ENCODE measurements around the gene NOL3. TPM values are rescaled to one million over a fixed set of nuclear protein-coding genes. Genes with fewer than 3 reads are reported as not detected.
A peak's percentile ranks its signal among the peaks of the same experiment; 100 is the strongest.

The NOL3 gene
- total and polyA plus RNA-seq, 2 of the 4 experiments (the other 2 are of a cell fraction), result 6.1 to 17.2 TPM

GRCh38 chr16:67158637-67159600 is 11.4 kb upstream of the NOL3 start:
- peaks cover 10 to 25% of the 10 kb centered on the region in 2 experiments; a peak in 2 of 4 replicates for H3K79me1 ChIP-seq (ENCODE audit: low read depth in 1 of 2, low read length in 2 of 2)
- peak overlapping the region; percentile 60 to 84; a peak in 2 of 4 replicates for H4K8ac ChIP-seq (ENCODE audit: low read depth in 2 of 2, low read length in 2 of 2)
- peaks cover 14% of the 10 kb centered on the region; the same call in 1 of the 2 replicates for H3K4me1 ChIP-seq (ENCODE audit: control insufficient read depth, insufficient read depth, low read length)
- no peak overlapping the region for H3K18ac ChIP-seq (ENCODE audit: low read depth, low read length)
- H2AK9ac ChIP-seq (replicated peaks; ENCODE audit: low read depth, low read length, poor library complexity), result peak overlapping the region; percentile 96
- no peak overlapping the region for H2BK120ac ChIP-seq (ENCODE audit: low read depth, low read length)
- no peak overlapping the region for H2BK20ac ChIP-seq (ENCODE audit: low read depth, low read length)
- peak overlapping the region; percentile 11; the same call in 1 of the 2 replicates for H4K91ac ChIP-seq (ENCODE audit: insufficient read depth, low read depth, low read length)
- in situ Hi-C loops (cut with MboI; ENCODE audit: low sequenced_read_pairs), result loop anchor here (5.0 kb wide), 1 partner anchor 197 kb away; the partner anchor contains the start of gene CES3
- dilution Hi-C loops (cut with HindIII; ENCODE audit: low sequenced_read_pairs, unreplicated experiment), result no loop called here
- ChIA-PET POLR2A (ENCODE audit: unreplicated experiment) (no interaction called here), CTCF (interaction anchor here (0.9 kb wide), 1 partner anchor 141 kb away, joined by 3 read pairs; no protein-coding TSS in a partner anchor)
- H3K9me1 ChIP-seq (ENCODE audit: insufficient read depth, low read length), result peaks cover 5% of the 10 kb centered on the region; the same call in 1 of the 2 replicates
- no peak overlapping the region for H2BK15ac ChIP-seq (ENCODE audit: low read depth, low read length)
- WGBS, 2 experiments (ENCODE audit: extremely low coverage in 2 of 2, insufficient read length in 1 of 2), result 0% methylated on average over 4 of the region's 34 CpGs; no CpG with 5 or more reads in 1 of the 2 experiments
- peak overlapping the region; percentile 99 for H2AFZ ChIP-seq (replicated peaks; ENCODE audit: low read length, poor library complexity)
- H3K27me3 ChIP-seq (ENCODE audit: control insufficient read depth, insufficient read depth, low read length), result peaks cover 7% of the 10 kb centered on the region; the same call in 1 of the 2 replicates
- DNase-seq (no peak), ATAC-seq (ENCODE audit: low read depth) (peak; percentile 7; the same call in 1 of the 2 replicates)
- no peaks in the 10 kb centered on the region for H3K9me3 ChIP-seq (ENCODE audit: control insufficient read depth, insufficient read depth, low read length)
- H3K9ac ChIP-seq (ENCODE audit: low read depth, low read length), result peak overlapping the region; percentile 68
- no TSS peak for BruUV-seq (replicated peaks)
- no peak overlapping the region for H3K56ac ChIP-seq (ENCODE audit: extremely low read depth, insufficient read depth, low read length)
- intact Hi-C loops (cut with micrococcal nuclease), result loop anchor here (1.0 to 10.0 kb wide), 2 partner anchors 26 to 264 kb away; no protein-coding TSS in a partner anchor
- TF ChIP-seq SMC3 (IDR thresholded peaks at IDR 0.05; ENCODE audit: low read depth, low read length), result no peak
- TF ChIP-seq MAZ (IDR thresholded peaks at IDR 0.05; ENCODE audit: borderline replicate concordance, low read depth, low read length), result 0 out of 2 replicates have a peak, but pooled peaks have one; percentile 7
- TF ChIP-seq MAFK (IDR thresholded peaks at IDR 0.05; ENCODE audit: low read depth, low read length), result no peak
- no peak for TF ChIP-seq CTCF (conservative IDR thresholded peaks at IDR 0.05; ENCODE audit: low read depth, low read length)
- H2AK5ac ChIP-seq (ENCODE audit: low read depth, low read length), result peak overlapping the region; percentile 76; the same call in 1 of the 2 replicates
- peak overlapping the region; percentile 30; the same call in 1 of the 2 replicates for H3K23ac ChIP-seq (ENCODE audit: low read depth, low read length)
- no peak overlapping the region for H4K5ac ChIP-seq (ENCODE audit: low read depth, low read length)
- peaks cover 30% of the 10 kb centered on the region for H4K20me1 ChIP-seq (ENCODE audit: insufficient read depth, low read length)
- peak overlapping the region; percentile 75 for H3K4ac ChIP-seq (ENCODE audit: low read depth, low read length)
- H3K4me2 ChIP-seq (ENCODE audit: low read depth, low read length), result peak overlapping the region; percentile 87
- H3K14ac ChIP-seq (replicated peaks; ENCODE audit: low read depth, low read length), result peak overlapping the region; percentile 77
- H2BK5ac ChIP-seq (ENCODE audit: low read depth, low read length, poor library complexity, severe bottlenecking), result no peak overlapping the region
- peaks cover 3% of the 10 kb centered on the region; the same call in 1 of the 2 replicates for H3K36me3 ChIP-seq (ENCODE audit: control insufficient read depth, insufficient read depth, low read length)
- H3K27ac ChIP-seq (ENCODE audit: insufficient read depth, low read length), result peak overlapping the region; percentile 24; the same call in 1 of the 2 replicates
- H3K4me3 ChIP-seq (ENCODE audit: insufficient read depth, low read depth, low read length), result peak overlapping the region; percentile 86
